Osteocyte (in vitro differentiated cells): ENCODE data around the gene C22orf39. TPM values are rescaled to one million over a fixed set of nuclear protein-coding genes. Genes with fewer than 3 reads are reported as not detected.

Experiments used
- DNase-seq: peaks from one replicate; pipeline ENCODE4 v3.0.0; 2021; ENCODE audit warnings: mixed read lengths; ENCODE audit not compliant: unreplicated experiment; ENCODE audit errors: extremely low spot score
- H3K27ac Mint-ChIP-seq: one replicate; pipeline ENCODE4 v1.8.0; 2021; ENCODE audit warnings: mild to moderate bottlenecking, mixed read lengths; ENCODE audit not compliant: unreplicated experiment
- H3K27me3 Mint-ChIP-seq: one replicate; pipeline ENCODE4 v1.8.0; 2021; ENCODE audit warnings: mixed read lengths; ENCODE audit not compliant: unreplicated experiment
- H3K36me3 Mint-ChIP-seq: one replicate; pipeline ENCODE4 v1.8.0; 2021; ENCODE audit warnings: mixed read lengths; ENCODE audit not compliant: unreplicated experiment
- H3K4me1 Mint-ChIP-seq: one replicate; pipeline ENCODE4 v1.8.0; 2021; ENCODE audit warnings: mixed read lengths; ENCODE audit not compliant: unreplicated experiment
- H3K4me3 Mint-ChIP-seq: one replicate; pipeline ENCODE4 v1.8.0; 2021; ENCODE audit warnings: mild to moderate bottlenecking, moderate library complexity, mixed read lengths; ENCODE audit not compliant: unreplicated experiment
- H3K9me3 Mint-ChIP-seq: one replicate; pipeline ENCODE4 v1.8.0; 2021; ENCODE audit warnings: mixed read lengths; ENCODE audit not compliant: unreplicated experiment
- total RNA-seq: library from RNA; stranded (reverse); gene quantifications from 2 replicates; pipeline ENCODE4 v1.2.1, GENCODE V29; 2021
- TF ChIP-seq, protein P1 (sequence below): fragments of 200-600 bp; sonication (generic); IDR thresholded peaks from 2 replicates; pipeline ENCODE4 v1.5.0; 2021; ENCODE audit warnings: antibody characterized with exemption, mild to moderate bottlenecking, moderate library complexity

Gene C22orf39
- total RNA-seq, 1 donor from 2014 or later, result 30.1 TPM

DNA sequence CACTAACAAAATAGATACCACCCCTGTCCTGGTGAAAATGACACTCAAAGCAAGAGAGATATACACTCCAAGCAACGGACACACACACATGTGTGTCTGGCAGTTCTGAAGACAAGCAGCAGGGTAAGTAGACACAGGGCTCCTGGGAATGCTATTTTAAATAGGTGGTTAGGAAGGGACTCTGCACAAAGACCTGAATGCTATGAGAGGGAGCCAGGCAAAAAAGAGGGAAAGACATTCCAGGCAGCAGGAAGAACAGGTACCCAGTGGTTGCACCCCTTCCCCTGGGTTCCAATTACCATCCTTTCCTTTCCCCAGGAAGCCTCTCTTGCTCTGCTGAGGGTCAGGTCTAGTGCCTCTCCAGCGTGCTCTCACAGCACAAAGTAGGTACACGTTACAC, 28.5 kb upstream of the C22orf39 start:
- H3K4me1 Mint-ChIP-seq, result peaks cover 29% of the 10 kb centered on the region
- H3K36me3 Mint-ChIP-seq, result peaks cover 23% of the 10 kb centered on the region
- no peak overlapping the region for H3K4me3 Mint-ChIP-seq
- no peaks in the 10 kb centered on the region for H3K27me3 Mint-ChIP-seq
- no peak overlapping the region for H3K27ac Mint-ChIP-seq
- H3K9me3 Mint-ChIP-seq, result no peaks in the 10 kb centered on the region
- DNase-seq, result no peak
- TF ChIP-seq, protein P1, sequence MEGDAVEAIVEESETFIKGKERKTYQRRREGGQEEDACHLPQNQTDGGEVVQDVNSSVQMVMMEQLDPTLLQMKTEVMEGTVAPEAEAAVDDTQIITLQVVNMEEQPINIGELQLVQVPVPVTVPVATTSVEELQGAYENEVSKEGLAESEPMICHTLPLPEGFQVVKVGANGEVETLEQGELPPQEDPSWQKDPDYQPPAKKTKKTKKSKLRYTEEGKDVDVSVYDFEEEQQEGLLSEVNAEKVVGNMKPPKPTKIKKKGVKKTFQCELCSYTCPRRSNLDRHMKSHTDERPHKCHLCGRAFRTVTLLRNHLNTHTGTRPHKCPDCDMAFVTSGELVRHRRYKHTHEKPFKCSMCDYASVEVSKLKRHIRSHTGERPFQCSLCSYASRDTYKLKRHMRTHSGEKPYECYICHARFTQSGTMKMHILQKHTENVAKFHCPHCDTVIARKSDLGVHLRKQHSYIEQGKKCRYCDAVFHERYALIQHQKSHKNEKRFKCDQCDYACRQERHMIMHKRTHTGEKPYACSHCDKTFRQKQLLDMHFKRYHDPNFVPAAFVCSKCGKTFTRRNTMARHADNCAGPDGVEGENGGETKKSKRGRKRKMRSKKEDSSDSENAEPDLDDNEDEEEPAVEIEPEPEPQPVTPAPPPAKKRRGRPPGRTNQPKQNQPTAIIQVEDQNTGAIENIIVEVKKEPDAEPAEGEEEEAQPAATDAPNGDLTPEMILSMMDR, result no peak

DNA sequence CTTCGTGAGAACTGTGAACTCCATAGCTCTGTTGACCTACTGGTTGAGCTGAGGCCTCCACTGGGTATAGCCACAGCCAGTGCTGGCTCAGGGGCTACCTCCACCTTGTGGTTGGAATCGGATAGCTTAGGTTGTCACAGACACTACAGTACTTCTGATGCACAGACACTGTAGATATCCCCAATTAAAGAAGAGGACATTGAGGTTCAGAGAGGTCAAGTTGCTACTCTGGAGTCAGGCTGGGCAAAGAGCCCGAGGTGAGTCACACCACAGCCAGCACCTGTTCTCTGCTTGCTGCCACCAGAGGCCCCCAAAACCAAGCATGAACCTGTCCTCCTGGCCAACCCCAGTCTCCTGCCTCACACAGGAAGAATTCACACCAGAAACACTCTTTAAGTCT, 26.1 kb upstream of the C22orf39 start:
- no peaks in the 10 kb centered on the region for H3K27me3 Mint-ChIP-seq
- peaks cover 32% of the 10 kb centered on the region for H3K36me3 Mint-ChIP-seq
- H3K4me1 Mint-ChIP-seq, result peaks cover 19% of the 10 kb centered on the region
- DNase-seq, result no peak
- H3K27ac Mint-ChIP-seq, result no peak overlapping the region
- H3K9me3 Mint-ChIP-seq, result no peaks in the 10 kb centered on the region
- no peak overlapping the region for H3K4me3 Mint-ChIP-seq
- TF ChIP-seq, protein P1, result no peak

DNA sequence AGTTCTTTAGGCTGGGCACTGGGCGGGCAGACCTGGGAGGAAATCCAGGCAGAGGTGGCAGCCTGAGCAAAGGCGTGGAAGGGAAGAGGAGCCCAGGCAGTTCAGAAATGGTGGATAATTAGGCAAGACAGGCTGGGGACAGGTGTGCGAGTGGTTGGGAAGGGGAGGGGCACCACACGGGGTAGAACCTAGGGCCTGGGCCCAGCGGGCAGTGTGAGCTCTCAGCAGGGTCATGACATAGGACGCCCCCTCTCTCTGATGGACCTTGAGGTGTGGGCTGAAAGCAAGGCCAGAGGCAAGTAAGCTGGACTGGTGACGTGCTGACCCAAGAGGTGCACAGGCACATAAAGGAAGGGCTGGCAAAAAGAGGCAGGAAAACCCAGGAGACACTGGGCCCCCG, 24.7 kb upstream of the C22orf39 start:
- TF ChIP-seq, protein P1, result no peak
- Mint-ChIP-seq H3K4me1 (peaks cover 9% of the 10 kb centered on the region), H3K27me3 (no peaks in the 10 kb centered on the region), H3K4me3 (no peak overlapping the region), H3K9me3 (no peaks in the 10 kb centered on the region), H3K27ac (no peak overlapping the region), H3K36me3 (peaks cover 40% of the 10 kb centered on the region)
- DNase-seq, result no peak

DNA sequence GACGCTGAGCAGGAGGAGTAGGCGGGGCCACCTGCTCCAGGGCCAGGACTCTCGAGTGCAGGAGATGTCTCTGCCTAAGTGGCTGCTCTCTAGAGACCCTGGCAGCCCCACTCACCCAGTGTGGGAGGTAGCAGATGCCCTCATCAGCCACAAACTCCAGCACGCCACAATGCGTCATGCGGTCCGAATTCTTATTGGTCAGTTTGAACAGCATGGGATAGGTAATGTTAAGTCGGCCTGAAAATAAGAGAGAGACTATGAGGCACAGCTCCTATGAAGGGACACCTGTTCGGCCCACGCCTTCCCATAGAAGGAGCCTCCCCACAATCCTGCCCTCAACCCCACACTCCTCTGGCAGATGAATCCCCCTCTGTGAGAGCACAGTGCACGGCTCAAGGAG, 24.1 kb upstream of the C22orf39 start:
- Mint-ChIP-seq H3K27me3 (no peaks in the 10 kb centered on the region), H3K36me3 (peaks cover 43% of the 10 kb centered on the region), H3K27ac (no peak overlapping the region), H3K4me1 (peaks cover 6% of the 10 kb centered on the region), H3K9me3 (no peaks in the 10 kb centered on the region), H3K4me3 (no peak overlapping the region)
- no peak for DNase-seq
- TF ChIP-seq, protein P1, result no peak

DNA sequence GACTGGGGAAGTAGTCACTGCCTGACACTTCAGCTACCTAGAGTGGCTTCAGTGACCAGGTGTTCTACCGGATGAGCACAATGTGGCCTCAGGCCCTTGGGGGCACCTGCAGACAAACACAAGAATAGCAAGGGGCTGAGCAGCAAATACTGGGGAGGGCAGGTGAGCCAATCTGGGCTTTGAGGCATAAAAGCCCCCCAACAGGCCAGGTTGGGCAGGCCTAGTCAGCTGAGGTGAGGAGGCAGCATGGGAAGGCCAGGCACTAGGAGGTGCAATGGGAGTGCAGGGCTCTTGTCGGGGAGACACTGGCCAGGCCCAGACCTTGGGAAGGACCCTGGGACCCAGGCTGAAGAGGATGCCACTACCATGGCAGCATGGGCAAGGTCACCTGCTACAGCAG, 22.5 kb upstream of the C22orf39 start:
- TF ChIP-seq, protein P1, result no peak
- Mint-ChIP-seq H3K27ac (no peak overlapping the region), H3K27me3 (no peaks in the 10 kb centered on the region), H3K36me3 (peaks cover 44% of the 10 kb centered on the region), H3K4me1 (no peaks in the 10 kb centered on the region), H3K4me3 (no peak overlapping the region), H3K9me3 (no peaks in the 10 kb centered on the region)
- no peak for DNase-seq
